ENCODE data around the gene NBPF6. TPM values are rescaled to one million over a fixed set of nuclear protein-coding genes. Genes with fewer than 3 reads are reported as not detected.
A peak's percentile ranks its signal among the peaks of the same experiment; 100 is the strongest.
"Not testable (repeated sequence)": the region's sequence is repeated elsewhere in the genome, so short reads cannot be mapped to it uniquely, and the experiment has no call there.

Gene NBPF6
- total RNA-seq (2021) = not detected in 2 replicates
- Bru-seq, nascent RNA = not detected
- BruChase-seq, experiment 1, labeled RNA remaining after a 2-hour chase = not detected
- BruChase-seq, experiment 2, labeled RNA remaining after a 6-hour chase = percentile 3 among the genes with signal in this experiment
- long read RNA-seq, partial matches to known transcripts = 0 of 1 reads
- long read RNA-seq, other reads (novel, unspliced or antisense) = 1 of 1 reads

- POLR2A ChIA-PET (ENCODE audit: low non-redundant PET); H3K36me3 ChIP-seq (ENCODE audit: insufficient read depth, low read length, poor library complexity, severe bottlenecking); H3K9me3 ChIP-seq (ENCODE audit: low read depth, low read length, poor library complexity, severe bottlenecking); H3K4me3 ChIP-seq (ENCODE audit: low read depth, low read length, poor library complexity, severe bottlenecking); H3K27me3 ChIP-seq (replicated peaks; ENCODE audit: insufficient read depth, low read depth, low read length, poor library complexity); H3K27ac ChIP-seq (ENCODE audit: low read depth, low read length, poor library complexity, severe bottlenecking); intact Hi-C loops (cut with micrococcal nuclease; ENCODE audit: unreplicated experiment); H3K4me1 ChIP-seq (ENCODE audit: insufficient read depth, low read length, poor library complexity, severe bottlenecking); CTCF ChIA-PET; BruUV-seq (replicated peaks); DNase-seq (ENCODE audit: low spot score): not testable (repeated sequence)
These were observed at the start of gene NBPF6 for GRCh38 chr1:108450043-108450442. Gene NBPF6 (plus strand): TSS chr1:108450343. CDS start chr1:108450602, 259 bp downstream.

- H3K27ac ChIP-seq (ENCODE audit: low read depth, low read length, poor library complexity, severe bottlenecking); intact Hi-C loops (cut with micrococcal nuclease; ENCODE audit: unreplicated experiment); BruUV-seq (replicated peaks); H3K4me3 ChIP-seq (ENCODE audit: low read depth, low read length, poor library complexity, severe bottlenecking); DNase-seq (ENCODE audit: low spot score); H3K9me3 ChIP-seq (ENCODE audit: low read depth, low read length, poor library complexity, severe bottlenecking); POLR2A ChIA-PET (ENCODE audit: low non-redundant PET); CTCF ChIA-PET; H3K27me3 ChIP-seq (replicated peaks; ENCODE audit: insufficient read depth, low read depth, low read length, poor library complexity); H3K36me3 ChIP-seq (ENCODE audit: insufficient read depth, low read length, poor library complexity, severe bottlenecking); H3K4me1 ChIP-seq (ENCODE audit: insufficient read depth, low read length, poor library complexity, severe bottlenecking): not testable (repeated sequence)
These were observed 38.9 kb upstream of the NBPF6 start for GRCh38 chr1:108411098-108411833.

- H3K4me3 ChIP-seq (ENCODE audit: low read depth, low read length, poor library complexity, severe bottlenecking); H3K9me3 ChIP-seq (ENCODE audit: low read depth, low read length, poor library complexity, severe bottlenecking); H3K4me1 ChIP-seq (ENCODE audit: insufficient read depth, low read length, poor library complexity, severe bottlenecking); intact Hi-C loops (cut with micrococcal nuclease; ENCODE audit: unreplicated experiment); H3K27me3 ChIP-seq (replicated peaks; ENCODE audit: insufficient read depth, low read depth, low read length, poor library complexity); CTCF ChIA-PET; H3K27ac ChIP-seq (ENCODE audit: low read depth, low read length, poor library complexity, severe bottlenecking); BruUV-seq (replicated peaks); H3K36me3 ChIP-seq (ENCODE audit: insufficient read depth, low read length, poor library complexity, severe bottlenecking); DNase-seq (ENCODE audit: low spot score); POLR2A ChIA-PET (ENCODE audit: low non-redundant PET): not testable (repeated sequence)
These were observed 30.0 kb upstream of the NBPF6 start for GRCh38 chr1:108420129-108420528.

- H3K36me3 ChIP-seq (ENCODE audit: insufficient read depth, low read length, poor library complexity, severe bottlenecking); intact Hi-C loops (cut with micrococcal nuclease; ENCODE audit: unreplicated experiment); H3K27me3 ChIP-seq (replicated peaks; ENCODE audit: insufficient read depth, low read depth, low read length, poor library complexity); H3K9me3 ChIP-seq (ENCODE audit: low read depth, low read length, poor library complexity, severe bottlenecking); POLR2A ChIA-PET (ENCODE audit: low non-redundant PET); CTCF ChIA-PET; H3K4me1 ChIP-seq (ENCODE audit: insufficient read depth, low read length, poor library complexity, severe bottlenecking); H3K27ac ChIP-seq (ENCODE audit: low read depth, low read length, poor library complexity, severe bottlenecking); BruUV-seq (replicated peaks); H3K4me3 ChIP-seq (ENCODE audit: low read depth, low read length, poor library complexity, severe bottlenecking); DNase-seq (ENCODE audit: low spot score): not testable (repeated sequence)
These were observed 28.9 kb upstream of the NBPF6 start for GRCh38 chr1:108421061-108421916.

DNA sequence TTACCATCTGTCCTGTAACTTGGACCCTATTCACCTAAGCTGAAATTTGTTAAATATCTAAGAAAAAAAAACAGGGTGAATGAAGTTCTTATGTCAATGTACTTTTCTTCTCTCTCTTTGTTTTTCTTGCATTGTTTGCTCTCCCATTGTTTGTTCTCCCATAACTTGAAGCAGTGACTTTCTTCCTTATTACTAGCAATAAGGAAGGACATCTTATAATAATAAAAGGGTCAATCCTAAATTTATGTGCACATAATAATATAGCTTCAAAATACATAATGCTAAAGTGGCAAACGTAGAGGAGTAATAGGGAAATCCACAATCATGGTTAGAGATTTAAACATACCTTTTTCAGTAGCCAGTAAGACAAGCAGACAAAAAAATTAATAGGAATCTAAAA, 23.3 kb upstream of the NBPF6 start:
- POLR2A ChIA-PET (ENCODE audit: low non-redundant PET); H3K36me3 ChIP-seq (ENCODE audit: insufficient read depth, low read length, poor library complexity, severe bottlenecking); H3K4me1 ChIP-seq (ENCODE audit: insufficient read depth, low read length, poor library complexity, severe bottlenecking); CTCF ChIA-PET; H3K4me3 ChIP-seq (ENCODE audit: low read depth, low read length, poor library complexity, severe bottlenecking); BruUV-seq (replicated peaks); DNase-seq (ENCODE audit: low spot score); intact Hi-C loops (cut with micrococcal nuclease; ENCODE audit: unreplicated experiment); H3K27me3 ChIP-seq (replicated peaks; ENCODE audit: insufficient read depth, low read depth, low read length, poor library complexity); H3K27ac ChIP-seq (ENCODE audit: low read depth, low read length, poor library complexity, severe bottlenecking); H3K9me3 ChIP-seq (ENCODE audit: low read depth, low read length, poor library complexity, severe bottlenecking): not testable (repeated sequence)

- DNase-seq (ENCODE audit: low spot score); intact Hi-C loops (cut with micrococcal nuclease; ENCODE audit: unreplicated experiment); H3K27ac ChIP-seq (ENCODE audit: low read depth, low read length, poor library complexity, severe bottlenecking); BruUV-seq (replicated peaks); H3K27me3 ChIP-seq (replicated peaks; ENCODE audit: insufficient read depth, low read depth, low read length, poor library complexity); H3K4me3 ChIP-seq (ENCODE audit: low read depth, low read length, poor library complexity, severe bottlenecking); CTCF ChIA-PET; H3K4me1 ChIP-seq (ENCODE audit: insufficient read depth, low read length, poor library complexity, severe bottlenecking); H3K36me3 ChIP-seq (ENCODE audit: insufficient read depth, low read length, poor library complexity, severe bottlenecking); POLR2A ChIA-PET (ENCODE audit: low non-redundant PET); H3K9me3 ChIP-seq (ENCODE audit: low read depth, low read length, poor library complexity, severe bottlenecking): not testable (repeated sequence)
These were observed 18.1 kb upstream of the NBPF6 start for GRCh38 chr1:108432002-108432401.

DNA sequence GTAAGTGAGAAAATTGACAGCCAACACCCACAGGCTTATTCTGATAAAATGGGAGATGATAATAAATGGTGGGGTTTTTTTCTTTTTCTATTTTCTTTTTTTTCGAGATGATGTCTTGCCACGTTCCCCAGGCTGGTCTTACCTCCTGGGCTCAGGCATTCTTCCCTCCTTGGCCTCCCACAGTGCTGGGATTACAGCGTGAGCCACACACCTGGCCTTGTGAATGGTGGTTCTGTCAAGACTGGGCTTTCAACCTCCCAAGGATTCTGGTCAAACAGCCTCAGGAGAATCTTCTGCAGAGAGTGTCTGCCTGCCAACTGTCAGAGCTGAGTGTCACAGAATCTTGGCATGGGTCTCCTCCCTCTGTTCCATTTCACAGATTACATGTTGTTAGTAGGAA, 16.7 kb upstream of the NBPF6 start:
- H3K9me3 ChIP-seq (ENCODE audit: low read depth, low read length, poor library complexity, severe bottlenecking); DNase-seq (ENCODE audit: low spot score); H3K36me3 ChIP-seq (ENCODE audit: insufficient read depth, low read length, poor library complexity, severe bottlenecking); BruUV-seq (replicated peaks); H3K27ac ChIP-seq (ENCODE audit: low read depth, low read length, poor library complexity, severe bottlenecking); H3K4me1 ChIP-seq (ENCODE audit: insufficient read depth, low read length, poor library complexity, severe bottlenecking); CTCF ChIA-PET; POLR2A ChIA-PET (ENCODE audit: low non-redundant PET); intact Hi-C loops (cut with micrococcal nuclease; ENCODE audit: unreplicated experiment); H3K4me3 ChIP-seq (ENCODE audit: low read depth, low read length, poor library complexity, severe bottlenecking); H3K27me3 ChIP-seq (replicated peaks; ENCODE audit: insufficient read depth, low read depth, low read length, poor library complexity): not testable (repeated sequence)

Data from A673 (cell line).